Measurements from ENCODE around the gene OR6S1. TPM values are rescaled to one million over a fixed set of nuclear protein-coding genes. Genes with fewer than 3 reads are reported as not detected.
A peak's percentile ranks its signal among the peaks of the same experiment; 100 is the strongest.

Gene OR6S1
- polyA plus RNA-seq, 1 of the 3 experiments (the other 2 are of a cell fraction): not detected

DNA sequence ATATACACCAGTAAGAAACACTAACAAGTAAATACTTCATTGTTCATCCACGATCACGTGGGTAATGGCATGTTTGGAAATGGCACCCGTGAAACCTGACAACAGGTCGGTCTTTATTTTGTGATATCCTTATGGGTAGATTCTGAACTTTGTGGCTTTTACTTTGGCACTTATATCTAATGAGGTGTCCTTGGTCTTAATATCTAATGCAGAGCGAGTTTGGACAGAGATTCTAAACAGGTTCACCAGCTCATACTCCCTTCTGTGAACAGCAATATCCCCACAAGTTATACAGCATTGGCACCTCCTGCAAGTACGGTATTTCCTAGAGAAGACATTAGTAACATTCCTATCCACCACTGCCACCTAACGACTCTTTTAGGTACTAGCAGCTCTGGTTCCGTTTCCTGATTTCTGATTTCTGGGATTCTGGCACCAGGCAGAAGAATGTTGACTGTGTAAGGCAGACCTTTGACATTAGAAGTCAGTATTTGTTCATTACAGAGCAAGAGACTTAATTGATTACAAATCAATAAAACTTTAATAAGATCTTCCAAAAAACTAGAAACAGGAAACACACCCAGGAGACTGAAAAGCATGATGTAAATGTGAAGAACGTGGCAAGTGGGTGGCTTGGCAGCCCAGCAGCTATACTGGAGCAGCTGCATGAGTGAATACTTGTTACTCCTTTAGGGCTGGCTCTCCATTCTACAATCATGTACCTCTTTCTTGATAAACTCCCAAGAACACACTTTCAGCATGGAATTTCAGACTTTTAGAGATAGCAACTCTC lies 49.6 kb upstream of the OR6S1 start:
- H3K27ac ChIP-seq (ENCODE audit: low read depth in 2 of 2, low read length in 1 of 2): no peak overlapping the region
- WGBS (ENCODE audit: low lambda C conversion rate): 18% methylated on average over 9 of the region's 9 CpGs
- H3K9ac ChIP-seq: no peak overlapping the region
- H3K9me2 ChIP-seq: no peaks in the 10 kb centered on the region
- peaks cover 3% of the 10 kb centered on the region for H3F3A ChIP-seq (replicated peaks; ENCODE audit: insufficient read depth)
- H3K36me3 ChIP-seq (replicated peaks in 1 of 2; ENCODE audit: control insufficient read depth in 1 of 2, insufficient read depth in 2 of 2, low read length in 1 of 2): no peaks in the 10 kb centered on the region
- H3K4me3 ChIP-seq (ENCODE audit: low read depth in 2 of 2, low read length in 1 of 2): peak overlapping the region; percentile 6 to 7; a peak in 2 of 4 replicates
- H3K4me2 ChIP-seq: no peak overlapping the region
- H3K79me2 ChIP-seq (ENCODE audit: insufficient read depth): no peaks in the 10 kb centered on the region
- peak; percentile 73 for DNase-seq
- H2AFZ ChIP-seq (ENCODE audit: low read depth): peak overlapping the region; percentile 58
- no peaks in the 10 kb centered on the region for H3K27me3 ChIP-seq (ENCODE audit: insufficient read depth)
- CTCF ChIA-PET: interaction anchor here (0.6 to 3.8 kb wide), 28 partner anchors 9 to 950 kb away, joined by 3 to 24 read pairs (median 3); partner anchors contain the start of gene EDDM3A
- H4K20me1 ChIP-seq (ENCODE audit: insufficient read depth): no peaks in the 10 kb centered on the region
- H3K4me1 ChIP-seq (ENCODE audit: control insufficient read depth in 1 of 2, insufficient read depth in 2 of 2, low read depth in 1 of 2, low read length in 1 of 2): no peaks in the 10 kb centered on the region
- no peaks in the 10 kb centered on the region for H3K9me3 ChIP-seq
- POLR2A ChIA-PET: interaction anchor here (0.6 to 0.7 kb wide), 2 partner anchors 60 to 77 kb away, joined by 3 read pairs; no protein-coding TSS in a partner anchor
- TF ChIP-seq RAD21 (IDR thresholded peaks at IDR 0.05; ENCODE audit: low read length): peak; percentile 84
- TF ChIP-seq MXI1 (IDR thresholded peaks at IDR 0.05; ENCODE audit: low read depth, low read length): no peak
- TF ChIP-seq POLR2AphosphoS5 (IDR thresholded peaks at IDR 0.05; ENCODE audit: low read depth, low read length): no peak
- no peak for TF ChIP-seq JUND (IDR thresholded peaks at IDR 0.05)
- TF ChIP-seq SMC3 (IDR thresholded peaks at IDR 0.05; ENCODE audit: low read depth, low read length): peak; percentile 51
- TF ChIP-seq SIN3A (IDR thresholded peaks at IDR 0.05; ENCODE audit: borderline replicate concordance, low read depth, low read length): no peak
- no peak for TF ChIP-seq ZBTB33 (IDR thresholded peaks at IDR 0.05; ENCODE audit: borderline replicate concordance, low read depth)
- TF ChIP-seq, protein P1, sequence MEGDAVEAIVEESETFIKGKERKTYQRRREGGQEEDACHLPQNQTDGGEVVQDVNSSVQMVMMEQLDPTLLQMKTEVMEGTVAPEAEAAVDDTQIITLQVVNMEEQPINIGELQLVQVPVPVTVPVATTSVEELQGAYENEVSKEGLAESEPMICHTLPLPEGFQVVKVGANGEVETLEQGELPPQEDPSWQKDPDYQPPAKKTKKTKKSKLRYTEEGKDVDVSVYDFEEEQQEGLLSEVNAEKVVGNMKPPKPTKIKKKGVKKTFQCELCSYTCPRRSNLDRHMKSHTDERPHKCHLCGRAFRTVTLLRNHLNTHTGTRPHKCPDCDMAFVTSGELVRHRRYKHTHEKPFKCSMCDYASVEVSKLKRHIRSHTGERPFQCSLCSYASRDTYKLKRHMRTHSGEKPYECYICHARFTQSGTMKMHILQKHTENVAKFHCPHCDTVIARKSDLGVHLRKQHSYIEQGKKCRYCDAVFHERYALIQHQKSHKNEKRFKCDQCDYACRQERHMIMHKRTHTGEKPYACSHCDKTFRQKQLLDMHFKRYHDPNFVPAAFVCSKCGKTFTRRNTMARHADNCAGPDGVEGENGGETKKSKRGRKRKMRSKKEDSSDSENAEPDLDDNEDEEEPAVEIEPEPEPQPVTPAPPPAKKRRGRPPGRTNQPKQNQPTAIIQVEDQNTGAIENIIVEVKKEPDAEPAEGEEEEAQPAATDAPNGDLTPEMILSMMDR (IDR thresholded peaks at IDR 0.05): peak; percentile 81
- no peak for TF ChIP-seq FOXM1 (IDR thresholded peaks at IDR 0.05; ENCODE audit: low read depth)
- peak; percentile 31; the same call in 1 of the 2 replicates for TF ChIP-seq ELF1 (IDR thresholded peaks at IDR 0.05)
- TF ChIP-seq CHD2 (IDR thresholded peaks at IDR 0.05; ENCODE audit: low read length, partially characterized antibody): no peak
- no peak for TF ChIP-seq GATA2 (CRISPR knock-in tag; IDR thresholded peaks at IDR 0.05)
- no peak for TF ChIP-seq TAF1 (IDR thresholded peaks at IDR 0.05; ENCODE audit: borderline replicate concordance, low read depth, low read length)
- TF ChIP-seq FOSL2 (IDR thresholded peaks at IDR 0.05; ENCODE audit: borderline replicate concordance, low read depth): no peak
- TF ChIP-seq NFIC (IDR thresholded peaks at IDR 0.05; ENCODE audit: borderline replicate concordance): no peak
- TF ChIP-seq, protein P2, sequence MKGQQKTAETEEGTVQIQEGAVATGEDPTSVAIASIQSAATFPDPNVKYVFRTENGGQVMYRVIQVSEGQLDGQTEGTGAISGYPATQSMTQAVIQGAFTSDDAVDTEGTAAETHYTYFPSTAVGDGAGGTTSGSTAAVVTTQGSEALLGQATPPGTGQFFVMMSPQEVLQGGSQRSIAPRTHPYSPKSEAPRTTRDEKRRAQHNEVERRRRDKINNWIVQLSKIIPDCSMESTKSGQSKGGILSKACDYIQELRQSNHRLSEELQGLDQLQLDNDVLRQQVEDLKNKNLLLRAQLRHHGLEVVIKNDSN (IDR thresholded peaks at IDR 0.05; ENCODE audit: borderline replicate concordance, low read depth): 0 out of 2 replicates have a peak, but pooled peaks have one; percentile 44
- no peak for TF ChIP-seq EZH2phosphoT487 (IDR thresholded peaks at IDR 0.05; ENCODE audit: borderline replicate concordance, low read depth)
- TF ChIP-seq NRF1 (IDR thresholded peaks at IDR 0.05; ENCODE audit: low read depth, low read length): no peak
- no peak for TF ChIP-seq GABPA (IDR thresholded peaks at IDR 0.05; ENCODE audit: low read depth)
- no peak for TF ChIP-seq TEAD4 (IDR thresholded peaks at IDR 0.05; ENCODE audit: borderline replicate concordance, insufficient read depth)
- TF ChIP-seq, protein P3, sequence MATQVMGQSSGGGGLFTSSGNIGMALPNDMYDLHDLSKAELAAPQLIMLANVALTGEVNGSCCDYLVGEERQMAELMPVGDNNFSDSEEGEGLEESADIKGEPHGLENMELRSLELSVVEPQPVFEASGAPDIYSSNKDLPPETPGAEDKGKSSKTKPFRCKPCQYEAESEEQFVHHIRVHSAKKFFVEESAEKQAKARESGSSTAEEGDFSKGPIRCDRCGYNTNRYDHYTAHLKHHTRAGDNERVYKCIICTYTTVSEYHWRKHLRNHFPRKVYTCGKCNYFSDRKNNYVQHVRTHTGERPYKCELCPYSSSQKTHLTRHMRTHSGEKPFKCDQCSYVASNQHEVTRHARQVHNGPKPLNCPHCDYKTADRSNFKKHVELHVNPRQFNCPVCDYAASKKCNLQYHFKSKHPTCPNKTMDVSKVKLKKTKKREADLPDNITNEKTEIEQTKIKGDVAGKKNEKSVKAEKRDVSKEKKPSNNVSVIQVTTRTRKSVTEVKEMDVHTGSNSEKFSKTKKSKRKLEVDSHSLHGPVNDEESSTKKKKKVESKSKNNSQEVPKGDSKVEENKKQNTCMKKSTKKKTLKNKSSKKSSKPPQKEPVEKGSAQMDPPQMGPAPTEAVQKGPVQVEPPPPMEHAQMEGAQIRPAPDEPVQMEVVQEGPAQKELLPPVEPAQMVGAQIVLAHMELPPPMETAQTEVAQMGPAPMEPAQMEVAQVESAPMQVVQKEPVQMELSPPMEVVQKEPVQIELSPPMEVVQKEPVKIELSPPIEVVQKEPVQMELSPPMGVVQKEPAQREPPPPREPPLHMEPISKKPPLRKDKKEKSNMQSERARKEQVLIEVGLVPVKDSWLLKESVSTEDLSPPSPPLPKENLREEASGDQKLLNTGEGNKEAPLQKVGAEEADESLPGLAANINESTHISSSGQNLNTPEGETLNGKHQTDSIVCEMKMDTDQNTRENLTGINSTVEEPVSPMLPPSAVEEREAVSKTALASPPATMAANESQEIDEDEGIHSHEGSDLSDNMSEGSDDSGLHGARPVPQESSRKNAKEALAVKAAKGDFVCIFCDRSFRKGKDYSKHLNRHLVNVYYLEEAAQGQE (IDR thresholded peaks at IDR 0.05; ENCODE audit: low read depth, low read length): no peak
- TF ChIP-seq YY1 (IDR thresholded peaks at IDR 0.05; ENCODE audit: low read depth): no peak
- TF ChIP-seq MEF2A (IDR thresholded peaks at IDR 0.05; ENCODE audit: borderline replicate concordance, low read depth): no peak
- no peak for TF ChIP-seq RXRA (IDR thresholded peaks at IDR 0.05; ENCODE audit: borderline replicate concordance, low read depth)
- TF ChIP-seq FOXJ3 (CRISPR knock-in tag; IDR thresholded peaks at IDR 0.05): no peak
